ENCODE results near the gene IZUMO1R. TPM values are rescaled to one million over a fixed set of nuclear protein-coding genes. Genes with fewer than 3 reads are reported as not detected.

Gene IZUMO1R
- total RNA-seq, 1 experiment from 2014 or later = not detected

DNA sequence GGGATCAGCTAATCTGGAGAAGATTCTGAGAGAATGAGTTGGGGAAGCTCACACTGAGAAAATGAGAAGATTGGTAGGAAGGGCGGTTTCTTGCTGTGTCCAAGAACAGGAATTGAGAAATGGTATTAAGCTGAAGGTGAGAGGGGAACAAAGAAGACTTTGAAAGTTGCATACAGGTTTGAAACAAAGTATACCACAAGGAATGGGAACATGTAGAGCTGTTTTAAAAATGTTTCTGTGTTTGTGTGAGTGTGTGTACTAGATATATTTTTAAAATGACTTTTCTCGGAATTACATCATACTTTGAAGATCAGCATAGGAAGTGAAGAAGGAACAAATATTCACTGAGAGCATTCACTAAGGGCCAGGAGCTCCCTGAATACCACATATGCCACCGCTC lies 24.4 kb upstream of the IZUMO1R start:
- Histone ChIP-seq H2AK5ac (ENCODE audit: insufficient read length, low read length) (no peak overlapping the region), H3K14ac (ENCODE audit: insufficient read depth, low read length) (no peak overlapping the region), H2AFZ (ENCODE audit: low read length) (no peak overlapping the region), H3T11ph (ENCODE audit: low read length) (no peak overlapping the region), H4K91ac (ENCODE audit: insufficient read length, low read depth, low read length) (no peak overlapping the region), H3K4ac (ENCODE audit: low read depth, low read length) (no peak overlapping the region), H3K23me2 (ENCODE audit: insufficient read length, low read depth, low read length, poor library complexity, severe bottlenecking) (no peaks in the 10 kb centered on the region), H3K27ac (ENCODE audit: insufficient read length, low read depth, low read length) (no peak overlapping the region), H3K23ac (ENCODE audit: insufficient read length, low read depth, low read length) (no peak overlapping the region), H3K27me3 (ENCODE audit: insufficient read depth, low read length) (no peaks in the 10 kb centered on the region), H3K9ac (ENCODE audit: extremely low read depth, insufficient read length, low read length) (no peak overlapping the region), H3K79me1 (ENCODE audit: insufficient read depth, low read depth, low read length, poor library complexity, severe bottlenecking) (no peaks in the 10 kb centered on the region), H3K4me2 (ENCODE audit: insufficient read depth, insufficient read length, low read length) (no peak overlapping the region), H2BK20ac (ENCODE audit: low read depth, low read length, poor library complexity, severe bottlenecking) (no peak overlapping the region), H3K4me1 (ENCODE audit: insufficient read depth, low read length) (no peaks in the 10 kb centered on the region), H3K56ac (ENCODE audit: insufficient read length, low read depth, low read length) (no peak overlapping the region), H2BK5ac (ENCODE audit: insufficient read length, low read length) (no peak overlapping the region), H3K18ac (ENCODE audit: insufficient read length, low read depth, low read length) (no peak overlapping the region), H4K5ac (ENCODE audit: insufficient read length, low read depth, low read length) (no peak overlapping the region), H2BK12ac (ENCODE audit: insufficient read length, low read depth, low read length) (no peak overlapping the region), H2BK120ac (ENCODE audit: low read depth, low read length, poor library complexity, severe bottlenecking) (no peak overlapping the region), H2BK15ac (ENCODE audit: low read depth, low read length) (no peak overlapping the region), H4K20me1 (ENCODE audit: control insufficient read depth, insufficient read depth, insufficient read length) (no peaks in the 10 kb centered on the region), H3K9me3 (ENCODE audit: control insufficient read depth, low read depth, low read length) (no peaks in the 10 kb centered on the region), H4K8ac (replicated peaks; ENCODE audit: insufficient read length, low read depth, low read length) (no peak overlapping the region), H3K79me2 (ENCODE audit: insufficient read depth, low read length) (no peaks in the 10 kb centered on the region)
- Mint-ChIP-seq H3K36me3 (ENCODE audit: insufficient read depth in 1 of 3, low read depth in 3 of 3) (no peaks in the 10 kb centered on the region; a peak in 2 of 7 replicates), H3K27me3 (ENCODE audit: low read depth) (no peaks in the 10 kb centered on the region), H3K4me1 (peaks cover 18 to 19% of the 10 kb centered on the region in 2 experiments), H3K9me3 (peaks cover 0 to 2% of the 10 kb centered on the region in 2 experiments; a peak in 1 of 5 replicates), H3K27ac (no peak overlapping the region), H3K4me3 (no peak overlapping the region)
- DNase-seq = no peak
- no CpG with 5 or more reads among the region's 3 CpGs for WGBS (ENCODE audit: extremely low coverage, insufficient read length, low lambda C conversion rate)
- TF ChIP-seq, protein P1, sequence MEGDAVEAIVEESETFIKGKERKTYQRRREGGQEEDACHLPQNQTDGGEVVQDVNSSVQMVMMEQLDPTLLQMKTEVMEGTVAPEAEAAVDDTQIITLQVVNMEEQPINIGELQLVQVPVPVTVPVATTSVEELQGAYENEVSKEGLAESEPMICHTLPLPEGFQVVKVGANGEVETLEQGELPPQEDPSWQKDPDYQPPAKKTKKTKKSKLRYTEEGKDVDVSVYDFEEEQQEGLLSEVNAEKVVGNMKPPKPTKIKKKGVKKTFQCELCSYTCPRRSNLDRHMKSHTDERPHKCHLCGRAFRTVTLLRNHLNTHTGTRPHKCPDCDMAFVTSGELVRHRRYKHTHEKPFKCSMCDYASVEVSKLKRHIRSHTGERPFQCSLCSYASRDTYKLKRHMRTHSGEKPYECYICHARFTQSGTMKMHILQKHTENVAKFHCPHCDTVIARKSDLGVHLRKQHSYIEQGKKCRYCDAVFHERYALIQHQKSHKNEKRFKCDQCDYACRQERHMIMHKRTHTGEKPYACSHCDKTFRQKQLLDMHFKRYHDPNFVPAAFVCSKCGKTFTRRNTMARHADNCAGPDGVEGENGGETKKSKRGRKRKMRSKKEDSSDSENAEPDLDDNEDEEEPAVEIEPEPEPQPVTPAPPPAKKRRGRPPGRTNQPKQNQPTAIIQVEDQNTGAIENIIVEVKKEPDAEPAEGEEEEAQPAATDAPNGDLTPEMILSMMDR (conservative IDR thresholded peaks at IDR 0.05) = no peak

Measured in H9 (cell line).